Frontal cortex (tissue), 4 donors: ENCODE results near the gene VAMP1. TPM values are rescaled to one million over a fixed set of nuclear protein-coding genes. Genes with fewer than 3 reads are reported as not detected.
"Not testable (repeated sequence)": the region's sequence is repeated elsewhere in the genome, so short reads cannot be mapped to it uniquely, and the experiment has no call there.

Source experiments
- DNase-seq, 2 donors: peaks; one replicate each; pipeline ENCODE4 v3.0.0; 2012; ENCODE audit warnings: low spot score in 2 of 2
- FAIRE-seq: peaks from 2 replicates; lab custom pipeline; 2012; peaks lifted over from hg19 to GRCh38; lab: Jason Lieb, UNC
- total RNA-seq: library from RNA; depleted of rRNA; stranded (reverse); fragments of >200 nt; gene quantifications from one replicate; pipeline ENCODE4 v1.2.3, GENCODE V29; 2014
- donor health status: control.
- donor health status: control.
- donor health status: control.

Gene VAMP1
- total RNA-seq, result 1.2 TPM

DNA sequence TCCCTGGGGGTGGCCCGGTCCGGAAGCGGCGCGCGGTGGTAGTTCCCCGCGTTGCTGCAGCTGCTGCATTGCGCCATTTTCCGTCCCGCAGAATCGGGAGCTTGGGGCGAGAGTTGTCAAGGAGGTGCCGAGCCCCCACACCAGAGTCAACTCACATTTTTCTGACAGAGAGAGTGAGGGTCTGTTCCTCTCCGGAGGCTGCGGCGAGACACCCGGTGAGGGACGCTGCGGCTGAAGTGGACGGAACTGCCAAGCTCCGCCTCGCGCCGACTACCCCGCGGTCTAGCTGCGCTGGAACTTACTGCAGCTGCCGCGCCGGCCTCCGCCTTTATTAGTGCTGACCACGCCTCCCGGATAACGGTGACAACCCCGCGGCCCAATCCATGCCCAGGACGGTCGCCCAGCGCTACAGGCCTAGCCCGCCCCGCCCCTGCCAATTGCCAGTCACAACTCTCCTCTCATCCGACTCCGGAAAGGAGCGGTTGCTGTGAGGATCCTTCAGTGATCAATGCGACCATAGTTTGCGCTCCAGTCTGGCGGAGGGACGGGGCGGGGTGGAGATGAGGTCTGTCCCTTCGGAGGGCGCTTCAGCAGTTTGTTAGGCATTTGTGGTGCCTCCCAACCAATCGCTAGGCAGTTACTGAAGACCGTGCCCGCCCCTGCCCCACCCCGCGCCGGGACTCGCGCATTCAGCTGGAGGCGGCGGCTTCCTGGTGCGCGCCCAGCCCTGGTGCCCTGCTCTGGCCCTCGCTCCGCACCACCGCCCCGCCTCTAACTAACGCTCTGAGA, at the start of gene VAMP1:
VAMP1 (minus strand) TSS at position 303 of the 789 bp plus-strand sequence; CDS start at position 157, 146 bp downstream.
- DNase-seq (peak; percentile 97), FAIRE-seq (no peak)

DNA sequence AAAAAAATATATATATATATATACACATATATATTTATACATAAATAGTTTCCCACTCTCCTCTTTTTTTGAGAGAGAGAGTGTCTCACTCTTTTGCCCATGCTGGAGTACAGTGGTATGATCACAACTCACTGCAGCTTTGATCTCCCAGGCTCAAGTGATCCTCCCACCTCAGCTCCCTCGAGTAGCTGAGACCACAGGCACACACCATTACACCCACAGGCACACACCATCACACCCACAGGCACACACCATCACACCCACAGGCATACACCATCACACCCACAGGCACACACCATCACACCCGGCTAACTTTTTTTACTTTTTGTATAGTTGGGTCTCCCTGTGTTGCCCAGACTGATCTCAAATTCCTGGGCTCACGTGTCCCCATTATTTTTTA, 49.7 kb upstream of the VAMP1 start:
- DNase-seq (no peak), FAIRE-seq (no peak)

DNA sequence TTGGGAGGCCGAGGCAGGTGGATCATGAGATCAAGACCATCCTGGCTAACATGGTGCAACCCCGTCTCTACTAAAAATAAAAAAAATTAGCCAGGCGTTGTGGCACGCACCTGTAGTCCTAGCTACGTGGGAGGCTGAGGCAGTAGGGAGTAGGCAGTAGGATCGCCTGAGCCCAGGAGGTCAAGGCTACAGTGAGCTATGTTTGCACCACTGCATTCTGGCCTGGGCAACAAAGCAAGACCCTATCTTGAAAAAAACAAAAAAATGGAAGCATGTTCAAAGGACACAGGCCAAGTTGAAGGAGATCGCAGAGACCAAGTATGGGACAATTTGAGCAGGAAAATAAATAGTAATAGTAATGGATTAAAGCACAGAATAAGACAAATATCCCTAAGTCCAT, 37.6 kb upstream of the VAMP1 start:
- no peak for FAIRE-seq

GRCh38 chr12:6507102-6507998, 36.9 kb upstream of the VAMP1 start:
- DNase-seq (no peak), FAIRE-seq (no peak)

More for the DNA sequence above, 37.6 kb upstream of the VAMP1 start:
- no peak for DNase-seq

GRCh38 chr12:6500466-6500865, 30.0 kb upstream of the VAMP1 start:
- no peak for DNase-seq
- no peak for FAIRE-seq

DNA sequence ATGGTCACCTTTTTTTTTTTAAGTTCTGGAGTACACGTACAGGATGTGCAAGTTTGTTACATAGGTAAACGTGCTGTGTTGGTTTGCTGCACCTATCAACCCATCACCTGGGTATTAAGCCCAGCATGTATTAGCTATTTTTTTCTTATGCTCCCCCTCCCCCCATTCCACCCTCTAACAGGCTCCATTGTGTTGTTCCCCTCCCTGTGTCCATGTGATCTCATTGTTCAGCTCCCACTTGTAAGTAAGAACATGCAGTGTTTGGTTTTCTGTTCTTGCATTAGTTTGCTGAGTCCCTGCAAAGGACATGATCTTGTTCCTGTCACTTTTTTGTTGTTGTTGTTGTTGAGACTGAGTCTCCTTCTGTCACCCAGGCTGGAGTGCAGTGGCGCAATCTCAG, 26.8 kb upstream of the VAMP1 start:
- DNase-seq, FAIRE-seq: not testable (repeated sequence)

- DNase-seq (no peak), FAIRE-seq (no peak)
Measured at GRCh38 chr12:6494968-6495367, 24.5 kb upstream of the VAMP1 start.

GRCh38 chr12:6494258-6494743, 23.8 kb upstream of the VAMP1 start:
- FAIRE-seq, result no peak
- DNase-seq, result no peak

DNA sequence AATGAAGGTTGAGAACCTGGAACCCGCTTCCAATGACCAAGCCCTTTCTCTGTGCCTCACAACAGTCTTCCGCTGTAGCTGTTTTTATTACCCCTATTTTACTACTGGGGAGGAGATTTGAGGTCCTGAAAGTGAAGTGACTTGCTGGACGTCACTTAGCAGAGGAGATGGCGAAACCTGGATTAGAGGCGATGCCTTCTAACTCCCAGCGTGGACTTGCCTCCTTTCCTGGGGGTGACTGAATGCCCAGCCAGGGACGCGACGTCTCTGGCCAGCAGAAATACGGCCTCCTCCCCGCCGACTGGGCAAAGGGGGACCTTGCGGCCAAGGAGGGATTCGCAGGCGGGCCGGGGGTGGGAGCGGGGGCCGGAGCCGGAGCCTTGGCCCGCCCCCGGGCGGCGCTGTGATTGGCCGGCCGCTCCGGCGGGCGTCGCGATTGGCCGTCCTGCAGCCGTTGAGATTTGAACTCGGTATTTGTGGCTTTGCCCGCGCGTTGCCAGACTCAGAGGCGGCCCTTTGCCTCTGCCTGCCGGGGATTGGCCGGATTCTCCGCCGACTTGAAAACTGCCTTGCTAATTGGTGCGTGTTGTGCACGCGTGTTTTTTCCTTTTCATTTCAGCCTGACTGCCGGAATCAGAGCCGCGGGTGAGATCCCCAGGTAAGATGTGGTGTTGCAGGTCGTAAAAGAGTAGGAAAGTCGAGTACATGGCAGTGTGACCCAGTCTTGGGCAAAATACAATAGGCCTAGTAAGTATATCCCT, 23.2 kb upstream of the VAMP1 start, which contains the start of gene NCAPD2:
NCAPD2 (plus strand) TSS at position 606 of the 761 bp plus-strand sequence. CDS start 997 bp downstream, outside the sequence.
- peak; percentile 89 for DNase-seq
- FAIRE-seq, result no peak

- peak; percentile 84 to 93 for DNase-seq
- no peak for FAIRE-seq
Measured at GRCh38 chr12:6492838-6493496, 22.5 kb upstream of the VAMP1 start, which contains the start of gene MRPL51. Gene MRPL51 (minus strand): TSS chr12:6493262. CDS start chr12:6493136, 126 bp downstream.

GRCh38 chr12:6490673-6491072, 20.2 kb upstream of the VAMP1 start:
- FAIRE-seq, DNase-seq: not testable (repeated sequence)

DNA sequence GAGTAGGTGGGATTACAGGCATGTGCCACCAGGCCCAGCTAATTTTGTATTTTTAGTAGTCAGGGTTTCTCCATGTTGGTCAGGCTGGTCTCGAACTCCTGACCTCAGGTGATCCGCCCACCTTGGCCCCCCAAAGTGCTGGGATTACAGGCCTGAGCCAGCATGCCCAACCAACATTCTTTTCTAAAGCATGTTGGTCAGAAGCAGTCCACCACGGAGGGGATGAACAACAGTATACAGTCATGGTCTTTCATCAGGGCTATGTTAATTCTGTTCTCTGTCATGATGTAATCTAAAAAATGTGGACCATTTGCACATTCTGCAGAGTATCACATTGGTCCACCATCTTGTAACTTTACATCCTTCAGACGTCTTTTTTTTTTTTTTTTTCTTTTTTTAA, 19.0 kb upstream of the VAMP1 start:
- FAIRE-seq, result no peak

GRCh38 chr12:6488240-6488639, 17.8 kb upstream of the VAMP1 start:
- DNase-seq (no peak), FAIRE-seq (no peak)

More for the DNA sequence above, 19.0 kb upstream of the VAMP1 start:
- DNase-seq, result no peak

GRCh38 chr12:6478416-6478815, 7.9 kb upstream of the VAMP1 start:
- no peak for FAIRE-seq

DNA sequence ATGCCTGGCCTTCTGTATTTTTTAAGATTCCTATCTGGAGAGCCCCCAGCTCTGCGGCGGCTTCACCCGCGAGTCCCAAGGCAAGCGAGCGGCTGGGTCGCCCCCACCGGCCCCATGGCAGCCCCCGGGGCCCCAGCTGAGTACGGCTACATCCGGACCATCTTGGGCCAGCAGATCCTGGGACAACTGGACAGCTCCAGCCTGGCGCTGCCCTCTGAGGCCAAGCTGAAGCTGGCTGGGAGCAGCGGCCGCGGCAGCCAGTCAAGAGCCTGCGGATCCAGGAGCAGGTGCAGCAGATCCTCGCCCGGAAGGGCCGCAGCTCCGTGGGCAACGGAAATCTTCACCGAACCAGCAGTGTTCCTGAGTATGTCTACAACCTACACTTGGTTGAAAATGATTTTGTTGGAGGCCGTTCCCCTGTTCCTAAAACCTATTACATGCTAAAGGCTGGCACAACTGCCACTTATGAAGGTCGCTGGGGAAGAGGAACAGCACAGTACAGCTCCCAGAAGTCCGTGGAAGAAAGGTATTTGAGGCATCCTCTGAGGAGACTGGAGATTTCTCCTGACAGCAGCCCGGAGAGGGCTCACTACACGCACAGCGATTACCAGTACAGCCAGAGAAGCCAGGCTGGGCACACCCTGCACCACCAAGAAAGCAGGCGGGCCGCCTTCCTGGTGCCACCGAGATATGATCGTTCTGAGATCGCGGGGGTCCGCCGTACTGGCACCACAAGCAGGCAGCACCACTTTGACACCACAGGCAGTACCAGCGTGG, 7.3 kb upstream of the VAMP1 start:
- DNase-seq, FAIRE-seq: not testable (repeated sequence)

More at GRCh38 chr12:6478416-6478815, 7.9 kb upstream of the VAMP1 start:
- DNase-seq, result no peak

GRCh38 chr12:6476489-6476888, 6.0 kb upstream of the VAMP1 start:
- FAIRE-seq (no peak), DNase-seq (no peak)

GRCh38 chr12:6475233-6475975, 4.9 kb upstream of the VAMP1 start:
- FAIRE-seq, DNase-seq: not testable (repeated sequence)

- FAIRE-seq, result no peak
- no peak for DNase-seq
Measured at GRCh38 chr12:6472491-6472890, 2.0 kb upstream of the VAMP1 start.
